Mononuclear cell (primary cell): Measurements from ENCODE around the gene ATP6AP1. TPM values are rescaled to one million over a fixed set of nuclear protein-coding genes. Genes with fewer than 3 reads are reported as not detected.

Experiments used
- H3K27me3 ChIP-seq: 2 replicates; pipeline ENCODE4 v1.6.0; 2011; ENCODE audit warnings: low read length, control low read depth; ENCODE audit not compliant: insufficient read depth
- H3K4me1 ChIP-seq: 2 replicates; pipeline ENCODE4 v1.5.1; 2011; ENCODE audit warnings: mild to moderate bottlenecking, low read length, control low read depth; ENCODE audit not compliant: insufficient read depth
- H3K4me3 ChIP-seq: 2 replicates; pipeline ENCODE4 v1.5.1; 2011; ENCODE audit warnings: mild to moderate bottlenecking, low read length, moderate library complexity
- H3K9me3 ChIP-seq: 2 replicates; pipeline ENCODE4 v1.5.1; 2011; ENCODE audit warnings: low read depth, mild to moderate bottlenecking, control low read depth, low read length
- total RNA-seq: library from RNA; depleted of rRNA; stranded (reverse); fragments of >200 nt; gene quantifications from one replicate; pipeline ENCODE4 v1.2.3, GENCODE V29; 2012

ATP6AP1 gene
- total RNA-seq, 1 donor = 47.9 TPM

DNA sequence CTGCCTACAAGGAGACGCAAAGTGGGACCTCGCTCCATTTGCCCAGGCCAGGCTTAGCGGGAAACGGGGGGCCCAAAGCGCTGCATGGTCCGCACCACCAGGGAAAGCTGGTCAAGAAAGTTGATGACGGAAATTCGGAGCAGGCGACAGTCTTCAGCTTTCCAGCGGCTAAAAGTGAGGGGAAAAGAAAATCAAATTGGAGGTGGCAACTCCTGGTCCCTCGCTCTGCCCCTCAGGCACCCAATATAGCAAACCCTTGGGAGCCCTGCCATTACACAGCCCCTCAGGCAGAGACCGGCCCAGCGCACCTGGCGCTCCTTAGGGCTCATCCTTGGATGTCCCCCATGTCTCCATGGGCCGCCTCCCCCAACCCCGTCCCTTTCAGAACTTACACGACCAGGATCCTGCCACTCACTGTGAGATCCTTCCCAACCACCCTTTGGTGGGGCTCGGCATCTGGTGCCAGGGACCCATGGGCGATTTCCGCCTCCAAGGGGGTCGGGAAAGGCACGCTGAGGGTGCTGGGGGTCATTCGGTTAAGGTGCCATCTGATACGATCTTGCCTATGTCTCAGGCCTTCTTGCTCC is 49.5 kb downstream of the ATP6AP1 start:
- no peaks in the 10 kb centered on the region for H3K27me3 ChIP-seq
- H3K4me3 ChIP-seq = peak overlapping the region; percentile 38
- H3K9me3 ChIP-seq = no peaks in the 10 kb centered on the region

DNA sequence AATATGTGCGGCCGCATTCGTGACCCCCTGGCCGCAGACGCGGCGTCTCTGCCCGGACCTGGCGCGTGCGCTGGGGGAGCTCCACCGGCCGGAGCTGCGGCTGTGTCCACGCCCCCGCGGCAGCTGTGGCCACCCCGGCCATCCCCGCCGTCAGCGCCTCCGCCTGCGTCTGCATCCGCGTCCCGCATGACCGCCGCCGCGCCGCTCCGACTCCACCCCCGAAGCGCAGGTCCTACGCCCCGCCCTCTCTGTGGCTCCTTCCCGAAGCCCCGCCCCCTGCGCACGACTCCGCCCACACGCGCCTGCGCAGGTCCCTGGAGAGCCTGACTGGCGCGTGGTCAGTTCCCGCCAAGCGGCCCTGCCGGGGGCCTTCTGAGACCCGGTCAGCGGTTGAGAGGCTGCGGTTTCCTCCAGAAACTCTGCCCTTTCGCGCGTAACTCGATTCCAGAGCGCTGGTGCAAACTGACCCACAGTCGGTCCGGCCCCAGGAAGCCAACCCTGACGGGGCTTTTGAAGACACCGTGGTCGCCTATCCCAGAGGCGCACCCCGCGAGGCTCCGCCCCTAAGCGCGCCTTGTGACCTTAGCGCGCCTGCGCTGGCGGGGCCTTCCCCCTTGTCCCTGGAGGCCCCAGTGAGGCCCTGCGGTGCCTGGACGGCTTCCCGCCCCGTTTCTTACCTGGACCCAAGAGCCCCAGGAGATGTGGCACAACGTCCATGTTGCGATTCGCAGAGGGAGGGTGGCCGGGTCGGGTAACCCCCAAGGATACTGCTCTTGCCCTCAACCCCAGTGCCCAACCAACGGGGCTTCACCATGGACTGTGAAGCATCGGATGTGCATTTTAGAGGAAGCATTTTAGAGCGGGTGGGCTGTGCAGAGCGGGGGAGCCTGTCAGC is 50.5 kb downstream of the ATP6AP1 start, which contains the start of gene LAGE3:
TSS of gene LAGE3 (minus strand) at position 554 of the 895 bp plus-strand sequence. CDS start at position 188, 366 bp downstream.
- Histone ChIP-seq H3K4me1 (peaks cover 12% of the 10 kb centered on the region), H3K9me3 (no peaks in the 10 kb centered on the region), H3K27me3 (no peaks in the 10 kb centered on the region), H3K4me3 (peak within 1 kb of the TSS; percentile 38)

More for the DNA sequence above, 49.5 kb downstream of the ATP6AP1 start:
- peaks cover 12% of the 10 kb centered on the region for H3K4me1 ChIP-seq

GRCh38 chrX:154481195-154481594 is 52.7 kb downstream of the ATP6AP1 start:
- Histone ChIP-seq H3K4me1 (peaks cover 32% of the 10 kb centered on the region), H3K4me3 (no peak overlapping the region), H3K27me3 (no peaks in the 10 kb centered on the region), H3K9me3 (no peaks in the 10 kb centered on the region)

DNA sequence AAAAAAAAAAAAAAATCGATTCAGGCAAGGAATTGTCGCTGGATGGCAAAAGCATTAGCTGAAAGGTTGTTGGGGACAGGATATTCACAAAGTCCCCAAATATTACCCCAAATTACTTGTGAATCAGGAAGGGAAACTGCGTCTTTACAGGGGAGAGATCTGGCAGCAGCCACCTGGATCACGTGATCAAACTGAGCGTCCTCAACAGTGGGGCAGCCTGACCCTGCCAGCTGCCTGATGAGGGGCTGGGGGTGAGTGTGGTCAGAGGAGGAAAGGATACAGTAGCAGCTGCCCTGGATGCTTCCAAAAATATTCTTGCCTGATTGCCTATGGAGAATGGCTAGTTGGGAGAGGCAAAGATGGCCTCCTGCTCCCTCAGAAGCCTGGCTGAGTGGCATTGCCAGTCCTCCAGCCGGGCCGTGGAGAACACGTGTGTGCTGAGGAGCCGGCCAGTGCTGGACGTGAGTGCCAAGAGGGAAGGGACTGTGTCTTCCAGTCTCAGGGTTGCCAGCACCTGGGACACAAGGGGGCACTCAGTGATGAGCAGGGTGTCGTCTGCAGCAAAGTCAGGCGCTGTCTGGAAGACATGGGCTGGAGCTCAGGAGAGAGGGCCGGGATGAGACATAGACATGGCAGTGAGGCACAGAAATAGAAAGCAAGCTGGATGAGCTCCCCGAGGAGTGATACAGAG is 53.6 kb downstream of the ATP6AP1 start:
- Histone ChIP-seq H3K4me1 (peaks cover 34% of the 10 kb centered on the region), H3K4me3 (no peak overlapping the region), H3K27me3 (no peaks in the 10 kb centered on the region), H3K9me3 (no peaks in the 10 kb centered on the region)

GRCh38 chrX:154482786-154483185 is 54.3 kb downstream of the ATP6AP1 start:
- Histone ChIP-seq H3K27me3 (no peaks in the 10 kb centered on the region), H3K4me3 (no peak overlapping the region), H3K9me3 (no peaks in the 10 kb centered on the region), H3K4me1 (peaks cover 37% of the 10 kb centered on the region)

DNA sequence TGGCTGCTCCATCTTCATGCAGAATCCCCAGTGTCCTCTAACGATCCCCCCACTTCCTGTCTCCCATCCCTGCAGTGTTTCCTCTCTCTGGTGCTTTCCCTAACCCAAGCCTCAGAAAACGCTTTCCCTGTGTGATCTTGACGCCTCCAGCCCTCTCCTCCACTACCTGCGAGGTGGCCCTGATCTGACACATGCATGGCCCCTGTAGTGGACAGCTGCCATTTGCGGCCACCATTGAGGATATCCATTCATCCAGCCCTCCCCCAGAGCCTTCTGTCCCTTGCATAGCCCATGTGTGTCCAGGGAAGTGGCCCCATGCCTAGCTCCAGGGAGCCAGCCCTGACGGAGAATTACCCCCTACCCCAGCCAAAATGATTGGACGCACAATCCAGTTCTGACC is 54.8 kb downstream of the ATP6AP1 start:
- Histone ChIP-seq H3K27me3 (no peaks in the 10 kb centered on the region), H3K4me1 (peaks cover 33% of the 10 kb centered on the region), H3K9me3 (no peaks in the 10 kb centered on the region), H3K4me3 (no peak overlapping the region)

GRCh38 chrX:154484255-154485149 is 56.0 kb downstream of the ATP6AP1 start:
- no peaks in the 10 kb centered on the region for H3K27me3 ChIP-seq
- H3K9me3 ChIP-seq = no peaks in the 10 kb centered on the region
- peaks cover 36% of the 10 kb centered on the region for H3K4me1 ChIP-seq
- H3K4me3 ChIP-seq = no peak overlapping the region

DNA sequence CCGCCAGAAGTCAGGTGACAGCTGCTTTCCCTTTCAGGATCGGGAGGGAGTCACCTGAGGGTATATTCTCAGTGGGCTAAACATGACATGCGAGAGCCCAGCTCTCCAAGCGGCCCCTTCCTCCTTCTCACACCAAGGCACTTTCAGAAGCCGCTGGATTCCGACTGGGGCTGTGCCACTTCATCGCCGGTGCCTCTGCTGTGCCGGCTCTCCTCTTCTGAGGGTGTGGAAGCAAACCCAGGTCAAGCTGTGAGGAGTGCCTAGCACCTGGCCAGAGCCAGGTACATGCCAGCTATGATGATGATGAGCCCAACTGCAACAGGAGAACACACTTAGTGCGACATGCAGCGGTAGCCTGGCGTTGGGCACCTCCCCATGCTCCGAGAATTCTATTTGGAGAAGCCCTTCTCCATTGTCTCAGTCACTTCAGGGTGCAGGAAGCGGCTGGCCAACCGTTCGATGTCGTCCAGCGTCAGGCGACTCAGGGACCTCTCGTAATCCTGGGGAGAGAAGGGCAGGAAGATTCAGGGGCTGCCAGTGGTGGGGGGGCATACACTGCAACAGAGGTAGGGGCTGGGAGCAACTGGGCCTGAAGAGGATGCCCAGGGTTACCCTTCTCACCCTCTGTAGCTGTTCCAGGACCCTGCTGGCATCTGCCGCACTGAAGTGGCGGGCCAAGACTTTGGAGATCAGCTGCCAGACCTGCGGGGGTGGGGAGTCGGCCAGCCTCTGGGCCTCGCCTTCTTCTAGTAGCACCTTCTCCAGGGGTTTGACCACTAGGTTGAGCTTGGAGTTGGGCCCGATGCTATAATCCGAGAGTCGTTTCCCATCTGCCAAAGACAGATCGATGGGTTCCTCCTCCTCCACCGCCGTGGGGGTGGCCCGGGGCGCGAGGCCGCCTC is 56.9 kb downstream of the ATP6AP1 start:
- no peaks in the 10 kb centered on the region for H3K27me3 ChIP-seq
- peaks cover 36% of the 10 kb centered on the region for H3K4me1 ChIP-seq
- H3K9me3 ChIP-seq = no peaks in the 10 kb centered on the region
- peak overlapping the region; percentile 55 for H3K4me3 ChIP-seq

- H3K4me1 ChIP-seq = peaks cover 38% of the 10 kb centered on the region
- no peaks in the 10 kb centered on the region for H3K27me3 ChIP-seq
- peak overlapping the region; percentile 55 for H3K4me3 ChIP-seq
- no peaks in the 10 kb centered on the region for H3K9me3 ChIP-seq
These were observed 57.5 kb downstream of the ATP6AP1 start for GRCh38 chrX:154486052-154486395.

Other genes starting within 250 kb of the ATP6AP1 start
- not detected for gene OPN1MW, start 246.1 kb upstream of the ATP6AP1 start, total RNA-seq
- not detected for gene OPN1MW2, start 208.9 kb upstream of the ATP6AP1 start, total RNA-seq
- gene OPN1MW3, start 171.1 kb upstream of the ATP6AP1 start, total RNA-seq = not detected
- not detected for gene TEX28, start 133.6 kb upstream of the ATP6AP1 start, total RNA-seq
- gene TKTL1, start 132.9 kb upstream of the ATP6AP1 start, total RNA-seq = 4.1 TPM
- 933 TPM for gene FLNA, start 54.0 kb upstream of the ATP6AP1 start, total RNA-seq
- gene EMD, start 49.4 kb upstream of the ATP6AP1 start, total RNA-seq = 39.3 TPM
- gene RPL10, start 30.3 kb upstream of the ATP6AP1 start, total RNA-seq = 8,353 TPM
- 30.2 TPM for gene DNASE1L1, start 19.4 kb upstream of the ATP6AP1 start, total RNA-seq
- 33.2 TPM for gene TAFAZZIN, start 17.1 kb upstream of the ATP6AP1 start, total RNA-seq
- 67.6 TPM for gene GDI1, start 8.5 kb downstream of the ATP6AP1 start, total RNA-seq
- 19.1 TPM for gene FAM50A, start 15.5 kb downstream of the ATP6AP1 start, total RNA-seq
- 5.5 TPM for gene PLXNA3, start 29.6 kb downstream of the ATP6AP1 start, total RNA-seq
- 2.6 TPM for gene LAGE3, start 50.6 kb downstream of the ATP6AP1 start, total RNA-seq
- 15.2 TPM for gene UBL4A, start 57.9 kb downstream of the ATP6AP1 start, total RNA-seq
- 15.0 TPM for gene SLC10A3, start 62.0 kb downstream of the ATP6AP1 start, total RNA-seq
- gene FAM3A, start 87.6 kb downstream of the ATP6AP1 start, total RNA-seq = 12.8 TPM
- gene G6PD, start 118.2 kb downstream of the ATP6AP1 start, total RNA-seq = 32.0 TPM
- gene IKBKG, start 118.9 kb downstream of the ATP6AP1 start, total RNA-seq = 11.8 TPM
- not detected for gene CTAG1A, start 156.5 kb downstream of the ATP6AP1 start, total RNA-seq
- not detected for gene CTAG1B, start 190.6 kb downstream of the ATP6AP1 start, total RNA-seq
- not detected for gene CTAG2, start 224.9 kb downstream of the ATP6AP1 start, total RNA-seq